BLaER1 treated with 17β-estradiol and CSF1 and Interleukin-3, amounts not matched to agents 10 nM and 100 nM (cell line): ENCODE results near the gene CHRM5.

ENCODE experiments used
- H3K27ac ChIP-seq, 11 experiments: shearing (Covaris generic); formaldehyde crosslinking; 2 replicates each; pipeline ENCODE4 v1.8.1; 2022
- H3K27me3 ChIP-seq, 11 experiments: shearing (Covaris generic); formaldehyde crosslinking; 2 replicates each; pipeline ENCODE4 v1.8.1; 2022
- H3K36me3 ChIP-seq, 11 experiments: shearing (Covaris generic); formaldehyde crosslinking; 2 replicates each; pipeline ENCODE4 v1.8.1; 2022
- H3K4me1 ChIP-seq, 10 experiments: shearing (Covaris generic); formaldehyde crosslinking; 2 replicates each; pipeline ENCODE4 v1.8.1; 2022
- H3K4me2 ChIP-seq, 11 experiments: shearing (Covaris generic); formaldehyde crosslinking; 2 replicates each; pipeline ENCODE4 v1.8.1; 2022
- H3K4me3 ChIP-seq, 10 experiments: shearing (Covaris generic); formaldehyde crosslinking; 2 replicates each; pipeline ENCODE4 v1.8.1; 2022
- H3K9ac ChIP-seq, 11 experiments: shearing (Covaris generic); formaldehyde crosslinking; 2 replicates each; pipeline ENCODE4 v1.8.1; 2022
- H3K9me3 ChIP-seq, 11 experiments: shearing (Covaris generic); formaldehyde crosslinking; replicated peaks in 1 of 11; 2 replicates each; pipeline ENCODE4 v1.8.1; 2022
- H4K20me1 ChIP-seq, 11 experiments: shearing (Covaris generic); formaldehyde crosslinking; 2 replicates each; pipeline ENCODE4 v1.8.1; 2022
- Cebpa-rat ChIP-seq, 11 experiments: shearing (Covaris generic); IDR thresholded peaks; 2 replicates each; pipeline ENCODE4 v1.8.1; 2022

Gene CHRM5

DNA sequence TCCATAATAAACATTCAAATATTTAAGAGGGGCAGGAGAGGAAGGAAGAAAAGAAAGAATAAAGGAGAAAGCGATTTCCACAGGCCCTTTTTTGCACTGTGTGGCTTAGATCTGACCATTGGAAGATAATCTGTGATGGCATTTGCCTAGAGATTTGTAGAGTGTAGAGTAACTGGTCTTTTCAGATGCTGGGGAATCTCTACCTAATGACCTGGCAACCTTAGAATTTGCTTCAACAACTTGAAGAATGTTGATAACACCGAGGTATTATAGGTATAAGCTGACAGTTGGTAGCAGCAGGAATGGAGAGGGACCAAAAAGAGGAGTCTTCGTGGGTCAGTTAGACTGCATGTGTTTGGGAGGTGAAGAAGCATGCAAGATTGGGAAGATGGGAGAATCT is 91.6 kb downstream of the CHRM5 start:
- Histone ChIP-seq H3K9me3 (no peaks in the 10 kb centered on the region), H3K4me1 (peaks cover 0 to 11% (median 7%) of the 10 kb centered on the region in 10 experiments; a peak in 12 of 20 replicates), H3K4me2 (no peak overlapping the region), H3K9ac (no peak overlapping the region), H4K20me1 (no peaks in the 10 kb centered on the region), H3K36me3 (no peaks in the 10 kb centered on the region), H3K27me3 (no peaks in the 10 kb centered on the region), H3K4me3 (no peak overlapping the region), H3K27ac (no peak overlapping the region)
- no peak for TF ChIP-seq Cebpa-rat (IDR thresholded peaks at IDR 0.05)

- H3K9me3 ChIP-seq = no peaks in the 10 kb centered on the region
- H3K9ac ChIP-seq = no peak overlapping the region
- H3K4me3 ChIP-seq = no peak overlapping the region
- no peak overlapping the region for H3K27ac ChIP-seq
- no peaks in the 10 kb centered on the region for H3K36me3 ChIP-seq
- peak overlapping the region in 7 of 11 experiments; percentile 15 to 63 (median 41); a peak in 9 of 22 replicates for H3K4me2 ChIP-seq
- no peaks in the 10 kb centered on the region for H4K20me1 ChIP-seq
- no peak for TF ChIP-seq Cebpa-rat (IDR thresholded peaks at IDR 0.05)
- H3K27me3 ChIP-seq = no peaks in the 10 kb centered on the region
- peaks cover 0 to 28% (median 14%) of the 10 kb centered on the region in 10 experiments; a peak in 12 of 20 replicates for H3K4me1 ChIP-seq
Measured at GRCh38 chr15:34064438-34064837, 96.1 kb downstream of the CHRM5 start.

GRCh38 chr15:34065261-34065660 is 97.0 kb downstream of the CHRM5 start:
- H3K36me3 ChIP-seq = no peaks in the 10 kb centered on the region
- no peak overlapping the region for H3K4me3 ChIP-seq
- H4K20me1 ChIP-seq = no peaks in the 10 kb centered on the region
- H3K9me3 ChIP-seq = no peaks in the 10 kb centered on the region
- TF ChIP-seq Cebpa-rat (IDR thresholded peaks at IDR 0.05) = no peak
- peaks cover 0 to 28% (median 14%) of the 10 kb centered on the region in 10 experiments; a peak in 12 of 20 replicates for H3K4me1 ChIP-seq
- H3K9ac ChIP-seq = peak overlapping the region in 3 of 11 experiments; percentile 34 to 45 (median 36); a peak in 3 of 22 replicates
- H3K27ac ChIP-seq = no peak overlapping the region; a peak in 1 of 22 replicates
- no peaks in the 10 kb centered on the region for H3K27me3 ChIP-seq
- H3K4me2 ChIP-seq = peak overlapping the region in 7 of 11 experiments; percentile 15 to 63 (median 41); a peak in 10 of 22 replicates

GRCh38 chr15:34065941-34066340 is 97.6 kb downstream of the CHRM5 start:
- Histone ChIP-seq H3K4me1 (peaks cover 0 to 28% (median 14%) of the 10 kb centered on the region in 10 experiments; a peak in 12 of 20 replicates), H3K27ac (no peak overlapping the region), H3K4me2 (peak overlapping the region in 5 of 11 experiments; percentile 4 to 63 (median 53); a peak in 6 of 22 replicates), H3K4me3 (no peak overlapping the region), H4K20me1 (no peaks in the 10 kb centered on the region), H3K27me3 (no peaks in the 10 kb centered on the region), H3K36me3 (no peaks in the 10 kb centered on the region), H3K9me3 (no peaks in the 10 kb centered on the region), H3K9ac (no peak overlapping the region)
- no peak for TF ChIP-seq Cebpa-rat (IDR thresholded peaks at IDR 0.05)

DNA sequence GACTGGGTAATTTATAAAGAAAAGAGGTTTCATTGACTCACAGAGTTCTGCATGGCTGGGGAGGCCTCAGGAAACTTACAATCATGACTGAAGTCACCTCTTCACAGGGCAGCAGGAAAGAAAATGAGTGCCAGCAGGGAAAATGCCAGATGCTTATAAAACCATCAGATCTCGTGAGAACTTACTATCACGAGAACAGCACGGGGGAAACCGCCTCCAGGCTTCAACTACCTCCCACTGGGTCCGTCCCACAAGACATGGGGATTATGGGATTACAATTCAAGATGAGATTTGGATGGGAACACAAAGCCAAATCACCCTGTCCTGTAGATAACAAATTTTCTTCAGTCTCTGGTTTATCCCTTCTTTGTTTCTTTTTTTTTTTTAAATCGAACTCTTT is 101.7 kb downstream of the CHRM5 start:
- Histone ChIP-seq H3K4me3 (no peak overlapping the region), H3K4me1 (peaks cover 0 to 18% (median 6%) of the 10 kb centered on the region in 10 experiments; a peak in 11 of 20 replicates), H4K20me1 (no peaks in the 10 kb centered on the region), H3K9me3 (peaks cover 0 to 12% (median 0%) of the 10 kb centered on the region in 11 experiments; a peak in 5 of 22 replicates), H3K4me2 (no peak overlapping the region), H3K36me3 (no peaks in the 10 kb centered on the region; a peak in 1 of 22 replicates), H3K27me3 (no peaks in the 10 kb centered on the region), H3K9ac (no peak overlapping the region), H3K27ac (no peak overlapping the region)
- no peak for TF ChIP-seq Cebpa-rat (IDR thresholded peaks at IDR 0.05)

DNA sequence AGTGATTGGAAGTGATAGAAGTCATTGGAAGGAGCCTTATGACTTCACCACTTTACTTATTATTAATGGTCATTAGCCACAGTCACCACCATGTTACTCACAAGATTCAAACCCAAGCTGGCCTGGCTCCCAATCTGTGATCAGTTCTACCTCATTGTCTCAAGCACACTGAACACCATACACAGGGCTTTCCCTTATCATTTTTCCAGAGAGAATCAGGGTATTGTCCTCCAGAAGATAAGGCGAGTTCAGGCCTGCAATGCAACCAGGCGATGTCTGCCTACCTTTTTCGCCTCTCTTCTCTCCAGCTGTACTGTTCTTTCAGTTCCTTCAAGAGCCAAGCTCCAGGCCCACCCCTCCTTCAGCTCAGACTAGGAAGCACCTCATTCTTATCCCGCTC is 108.5 kb downstream of the CHRM5 start:
- H3K27ac ChIP-seq = no peak overlapping the region
- no peaks in the 10 kb centered on the region for H3K27me3 ChIP-seq
- no peaks in the 10 kb centered on the region for H4K20me1 ChIP-seq
- no peak for TF ChIP-seq Cebpa-rat (IDR thresholded peaks at IDR 0.05)
- H3K9me3 ChIP-seq = peaks cover 0 to 21% (median 0%) of the 10 kb centered on the region in 11 experiments; a peak in 5 of 22 replicates
- no peak overlapping the region for H3K4me3 ChIP-seq
- H3K36me3 ChIP-seq = peaks cover 0 to 31% (median 2%) of the 10 kb centered on the region in 11 experiments; a peak in 6 of 22 replicates
- no peak overlapping the region for H3K4me2 ChIP-seq
- H3K4me1 ChIP-seq = no peaks in the 10 kb centered on the region
- no peak overlapping the region for H3K9ac ChIP-seq

GRCh38 chr15:34078900-34079299 is 110.6 kb downstream of the CHRM5 start:
- no peak for TF ChIP-seq Cebpa-rat (IDR thresholded peaks at IDR 0.05)
- peaks cover 0 to 20% (median 0%) of the 10 kb centered on the region in 11 experiments; a peak in 5 of 22 replicates for H3K9me3 ChIP-seq

DNA sequence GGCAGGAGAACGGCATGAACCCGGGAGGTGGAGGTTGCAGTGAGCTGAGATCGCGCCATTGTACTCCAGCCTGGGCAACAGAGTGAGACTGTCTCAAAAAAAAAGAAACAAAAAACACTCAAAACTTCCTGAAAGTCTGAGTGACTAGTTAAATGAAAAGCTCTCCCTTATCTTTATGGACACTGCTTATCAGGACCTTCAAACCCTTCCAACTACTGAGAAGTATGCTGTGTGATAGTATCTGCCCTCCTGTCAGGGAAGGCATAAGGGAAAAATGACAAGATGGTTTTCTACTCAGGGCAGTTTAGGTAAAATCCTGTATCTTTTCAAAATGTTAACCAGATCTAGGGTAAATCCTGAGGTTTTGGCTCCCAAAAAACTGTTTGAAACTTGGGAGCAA is 111.6 kb downstream of the CHRM5 start:
- Histone ChIP-seq H3K27me3 (no peaks in the 10 kb centered on the region), H3K27ac (no peak overlapping the region), H3K4me3 (no peak overlapping the region), H4K20me1 (no peaks in the 10 kb centered on the region), H3K9ac (no peak overlapping the region), H3K9me3 (peaks cover 0 to 12% (median 0%) of the 10 kb centered on the region in 11 experiments; a peak in 5 of 22 replicates), H3K4me2 (no peak overlapping the region), H3K4me1 (no peaks in the 10 kb centered on the region), H3K36me3 (peaks cover 20 to 59% (median 27%) of the 10 kb centered on the region in 11 experiments)
- no peak for TF ChIP-seq Cebpa-rat (IDR thresholded peaks at IDR 0.05)

More at GRCh38 chr15:34078900-34079299, 110.6 kb downstream of the CHRM5 start:
- H3K4me1 ChIP-seq = no peaks in the 10 kb centered on the region
- H4K20me1 ChIP-seq = no peaks in the 10 kb centered on the region
- no peak overlapping the region for H3K9ac ChIP-seq
- no peak overlapping the region for H3K27ac ChIP-seq
- no peak overlapping the region for H3K4me3 ChIP-seq
- peaks cover 14 to 52% (median 20%) of the 10 kb centered on the region in 11 experiments for H3K36me3 ChIP-seq
- no peak overlapping the region for H3K4me2 ChIP-seq
- no peaks in the 10 kb centered on the region for H3K27me3 ChIP-seq

DNA sequence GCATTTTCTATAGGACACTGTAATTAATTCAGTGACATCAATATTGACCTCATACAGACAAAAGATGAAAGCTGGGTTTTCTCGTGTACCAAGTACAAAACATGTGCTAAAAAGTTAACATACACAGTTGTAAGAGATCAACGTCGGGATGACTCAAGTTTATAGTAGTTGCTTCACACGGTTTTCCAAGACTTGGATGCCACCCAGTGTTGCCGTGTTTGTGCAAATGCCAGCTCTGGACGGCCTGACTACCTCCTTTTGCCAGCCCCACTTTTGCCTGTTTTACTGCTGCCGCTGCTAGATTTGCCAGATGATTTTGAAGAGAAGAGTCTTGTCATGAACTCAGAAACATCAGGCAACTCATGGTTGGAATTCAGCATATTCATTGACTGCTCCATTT is 115.8 kb downstream of the CHRM5 start:
- H3K27ac ChIP-seq = no peak overlapping the region
- H3K4me3 ChIP-seq = no peak overlapping the region
- no peaks in the 10 kb centered on the region for H3K9me3 ChIP-seq
- no peaks in the 10 kb centered on the region for H3K4me1 ChIP-seq
- H3K9ac ChIP-seq = no peak overlapping the region
- no peaks in the 10 kb centered on the region for H3K27me3 ChIP-seq
- H3K36me3 ChIP-seq = peaks cover 58 to 82% (median 65%) of the 10 kb centered on the region in 11 experiments
- no peak overlapping the region for H3K4me2 ChIP-seq
- no peak for TF ChIP-seq Cebpa-rat (IDR thresholded peaks at IDR 0.05)
- no peaks in the 10 kb centered on the region for H4K20me1 ChIP-seq

GRCh38 chr15:34085746-34086145 is 117.4 kb downstream of the CHRM5 start:
- Histone ChIP-seq H3K9ac (no peak overlapping the region), H3K4me2 (no peak overlapping the region), H3K36me3 (peaks cover 67 to 89% (median 81%) of the 10 kb centered on the region in 11 experiments), H3K4me1 (no peaks in the 10 kb centered on the region), H4K20me1 (peaks cover 0 to 12% (median 4%) of the 10 kb centered on the region in 11 experiments; a peak in 6 of 22 replicates), H3K27ac (no peak overlapping the region), H3K9me3 (no peaks in the 10 kb centered on the region), H3K4me3 (no peak overlapping the region), H3K27me3 (no peaks in the 10 kb centered on the region)
- TF ChIP-seq Cebpa-rat (IDR thresholded peaks at IDR 0.05) = no peak
